GM12878 (cell line): ENCODE measurements around the gene SHISA9.

ENCODE experiments used
- CEBPB ChIP-seq, 2 experiments: fragments of 150-350 bp in 1 of 2; IDR thresholded peaks; 2 replicates each; pipeline ENCODE4 v1.6.1; 2012 to 2014; ENCODE audit warnings: low read depth in 2 of 2, low read length in 2 of 2, borderline replicate concordance in 1 of 2, inconsistent platforms in 1 of 2
- CTCF ChIP-seq, 3 experiments: IDR thresholded peaks in 2 of 3; conservative IDR thresholded peaks in 1 of 3; 2 replicates each; pipeline ENCODE4 v1.5.1; 2011; ENCODE audit warnings: low read depth in 3 of 3, low read length in 3 of 3, mild to moderate bottlenecking in 3 of 3, control low read depth in 2 of 3, moderate library complexity in 2 of 3, inconsistent platforms in 1 of 3, mixed read lengths in 1 of 3; ENCODE audit not compliant: control insufficient read depth in 2 of 3, insufficient read depth in 1 of 3; ENCODE audit errors: extremely low read depth in 1 of 3
- E4F1 ChIP-seq: fragments of 450-650 bp; IDR thresholded peaks from 2 replicates; pipeline ENCODE4 v1.6.1; 2018; ENCODE audit warnings: borderline replicate concordance, mild to moderate bottlenecking; ENCODE audit not compliant: partially characterized antibody
- EP300 ChIP-seq, 2 experiments: fragments of 150-350 bp in 1 of 2; IDR thresholded peaks; 2 replicates each; pipeline ENCODE4 v1.6.1; 2011 to 2012; ENCODE audit warnings: low read depth in 2 of 2, low read length in 2 of 2, borderline replicate concordance in 1 of 2, improper control_type of control experiment in 1 of 2, inconsistent platforms in 1 of 2; ENCODE audit not compliant: control insufficient read depth in 1 of 2
- EZH2 ChIP-seq: IDR thresholded peaks from 2 replicates; pipeline ENCODE4 v1.6.1; 2012; ENCODE audit warnings: low read depth, mild to moderate bottlenecking, control low read depth, inconsistent platforms, low read length, borderline replicate concordance; ENCODE audit not compliant: control insufficient read depth
- HDAC6 ChIP-seq: fragments of 200-600 bp; sonication (generic); IDR thresholded peaks from one replicate; pipeline ENCODE4 v1.8.0; 2017; ENCODE audit warnings: antibody characterized with exemption; ENCODE audit not compliant: unreplicated experiment
- IKZF1 ChIP-seq: fragments of 450-650 bp; conservative IDR thresholded peaks from 2 replicates; pipeline ENCODE4 v1.6.1; 2017; ENCODE audit warnings: antibody characterized with exemption, mild to moderate bottlenecking
- POLR2AphosphoS5 ChIP-seq: IDR thresholded peaks from 2 replicates; pipeline ENCODE4 v1.6.1; 2011; ENCODE audit warnings: mild to moderate bottlenecking, low read length, inconsistent platforms
- SMARCA5 ChIP-seq: fragments of 450-650 bp; IDR thresholded peaks from 2 replicates; pipeline ENCODE4 v1.6.1; 2017; ENCODE audit warnings: mild to moderate bottlenecking
- TF ChIP-seq, protein P1 (sequence below): IDR thresholded peaks from 2 replicates; pipeline ENCODE4 v1.6.1; 2011; ENCODE audit warnings: borderline replicate concordance, low read depth, mild to moderate bottlenecking, moderate library complexity, mixed read lengths, low read length; ENCODE audit not compliant: insufficient read depth; ENCODE audit errors: extremely low read length
- TF ChIP-seq, protein P2 (sequence below): IDR thresholded peaks from 2 replicates; pipeline ENCODE4 v1.6.1; 2012; ENCODE audit warnings: low read depth, low read length, improper control_type of control experiment

GRCh38 chr16:12964461-12964860, 63.1 kb downstream of the SHISA9 start:
- TF ChIP-seq HDAC6: no peak
- no peak for TF ChIP-seq CEBPB (IDR thresholded peaks at IDR 0.05; ENCODE audit: borderline replicate concordance in 1 of 2, low read depth in 2 of 2, low read length in 2 of 2)
- no peak for TF ChIP-seq POLR2AphosphoS5
- TF ChIP-seq CTCF (IDR thresholded peaks at IDR 0.05 in 2 of 3, conservative IDR thresholded peaks at IDR 0.05 in 1 of 3; ENCODE audit: control insufficient read depth in 2 of 3, extremely low read depth in 1 of 3, insufficient read depth in 1 of 3, low read depth in 3 of 3, low read length in 3 of 3): no peak
- no peak for TF ChIP-seq E4F1
- TF ChIP-seq EZH2: no peak
- no peak for TF ChIP-seq EP300 (IDR thresholded peaks at IDR 0.05; ENCODE audit: borderline replicate concordance in 1 of 2, control insufficient read depth in 1 of 2, low read depth in 2 of 2, low read length in 2 of 2)
- no peak for TF ChIP-seq IKZF1
- TF ChIP-seq, protein P1, sequence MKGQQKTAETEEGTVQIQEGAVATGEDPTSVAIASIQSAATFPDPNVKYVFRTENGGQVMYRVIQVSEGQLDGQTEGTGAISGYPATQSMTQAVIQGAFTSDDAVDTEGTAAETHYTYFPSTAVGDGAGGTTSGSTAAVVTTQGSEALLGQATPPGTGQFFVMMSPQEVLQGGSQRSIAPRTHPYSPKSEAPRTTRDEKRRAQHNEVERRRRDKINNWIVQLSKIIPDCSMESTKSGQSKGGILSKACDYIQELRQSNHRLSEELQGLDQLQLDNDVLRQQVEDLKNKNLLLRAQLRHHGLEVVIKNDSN: no peak
- TF ChIP-seq SMARCA5: no peak
- TF ChIP-seq, protein P2, sequence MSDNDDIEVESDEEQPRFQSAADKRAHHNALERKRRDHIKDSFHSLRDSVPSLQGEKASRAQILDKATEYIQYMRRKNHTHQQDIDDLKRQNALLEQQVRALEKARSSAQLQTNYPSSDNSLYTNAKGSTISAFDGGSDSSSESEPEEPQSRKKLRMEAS: no peak
